GM19351 (cell line): Measurements from ENCODE around the gene CDH13.

Experiments used
- ATAC-seq: cut with Tn5 transposase; IDR thresholded peaks from one replicate; pipeline ENCODE4 v1.9.1; 2021; ENCODE audit warnings: mild to moderate bottlenecking, moderate library complexity; ENCODE audit not compliant: unreplicated experiment

The CDH13 gene

GRCh38 chr16:83137894-83138293 lies 511.1 kb downstream of the CDH13 start:
- ATAC-seq, result no peak

- ATAC-seq, result no peak
Measured at GRCh38 chr16:83138512-83138911, 511.7 kb downstream of the CDH13 start.

- no peak for ATAC-seq
Measured at GRCh38 chr16:83138976-83139690, 512.4 kb downstream of the CDH13 start.

DNA sequence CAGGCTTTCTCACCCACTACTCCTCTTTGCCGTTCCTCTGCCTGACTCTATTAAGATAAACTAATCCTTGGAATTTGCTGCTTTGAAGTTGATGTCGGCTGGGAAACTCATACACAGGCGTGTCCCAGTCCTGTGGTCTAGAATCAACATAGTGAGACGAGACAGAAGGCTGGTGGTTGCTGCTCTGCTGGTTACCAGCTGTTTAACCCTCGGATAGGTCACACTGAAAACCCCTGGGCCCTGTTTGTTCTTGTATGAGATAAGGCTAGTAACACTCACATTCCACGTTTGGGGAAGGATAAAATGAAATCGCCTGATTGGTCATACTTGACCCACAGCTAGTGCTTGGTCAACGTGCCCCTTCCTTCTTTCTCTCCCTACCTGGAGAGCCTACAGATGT lies 517.0 kb downstream of the CDH13 start:
- ATAC-seq, result no peak

DNA sequence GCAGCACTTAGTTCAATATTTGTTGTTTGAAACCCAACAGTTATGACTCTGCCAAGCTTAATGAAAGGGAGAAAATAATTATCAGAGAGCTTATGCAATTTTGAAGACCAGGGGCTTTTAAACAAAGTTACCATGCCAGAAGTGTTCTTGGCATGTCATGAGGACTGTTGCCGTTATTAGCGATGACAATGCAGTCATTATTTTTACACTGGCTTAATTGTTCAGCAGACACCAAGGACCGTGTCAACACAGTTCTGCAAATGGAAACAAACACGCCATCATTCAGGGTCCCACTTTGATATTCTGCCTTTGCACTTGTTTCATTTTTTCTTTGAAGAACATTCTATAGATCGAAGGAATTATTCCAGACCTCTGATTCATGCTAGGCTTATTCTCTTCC lies 518.5 kb downstream of the CDH13 start:
- ATAC-seq, result no peak

DNA sequence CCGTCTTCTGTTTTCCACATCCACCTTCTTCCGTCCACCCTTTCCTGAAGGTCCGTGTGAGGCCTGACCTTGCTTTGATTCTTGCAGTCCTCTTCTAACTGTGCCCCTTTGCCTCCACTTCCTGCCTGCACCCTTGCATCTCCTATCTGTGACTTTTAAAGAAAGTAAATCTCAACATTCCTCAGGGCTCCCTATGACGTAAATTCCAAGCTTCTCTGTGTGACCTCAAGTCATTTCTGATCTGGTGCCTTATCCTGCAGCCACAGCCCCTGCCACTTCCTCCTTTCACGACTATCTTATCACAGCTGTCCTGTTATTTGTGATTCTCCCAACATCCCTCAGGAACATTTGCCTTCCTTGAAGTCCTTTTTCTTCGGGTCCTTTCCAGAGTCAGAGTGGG lies 520.5 kb downstream of the CDH13 start:
- no peak for ATAC-seq

GRCh38 chr16:83158320-83158957 lies 531.7 kb downstream of the CDH13 start:
- ATAC-seq, result no peak

DNA sequence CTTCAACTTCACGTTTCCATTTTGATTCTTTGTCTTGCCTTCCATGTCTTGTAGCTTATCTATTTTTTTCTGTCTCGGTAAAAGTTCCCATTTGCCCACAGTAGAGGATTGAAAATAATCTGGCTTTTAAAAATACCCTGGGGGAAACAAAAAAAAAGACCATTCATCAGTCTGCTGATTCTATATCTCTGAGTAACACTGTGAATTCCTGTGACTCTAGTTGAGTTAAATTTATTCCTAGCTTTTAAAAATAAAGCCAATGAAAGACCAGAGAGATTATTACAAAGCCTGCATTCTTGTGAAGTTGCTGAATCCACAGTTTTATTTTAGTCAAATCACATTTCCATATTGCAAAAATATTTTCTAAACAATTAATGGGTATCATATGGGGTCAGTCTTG lies 532.3 kb downstream of the CDH13 start:
- ATAC-seq, result no peak

- no peak for ATAC-seq
Measured at GRCh38 chr16:83160287-83161020, 533.7 kb downstream of the CDH13 start.

GRCh38 chr16:83162791-83163190 lies 536.0 kb downstream of the CDH13 start:
- no peak for ATAC-seq

DNA sequence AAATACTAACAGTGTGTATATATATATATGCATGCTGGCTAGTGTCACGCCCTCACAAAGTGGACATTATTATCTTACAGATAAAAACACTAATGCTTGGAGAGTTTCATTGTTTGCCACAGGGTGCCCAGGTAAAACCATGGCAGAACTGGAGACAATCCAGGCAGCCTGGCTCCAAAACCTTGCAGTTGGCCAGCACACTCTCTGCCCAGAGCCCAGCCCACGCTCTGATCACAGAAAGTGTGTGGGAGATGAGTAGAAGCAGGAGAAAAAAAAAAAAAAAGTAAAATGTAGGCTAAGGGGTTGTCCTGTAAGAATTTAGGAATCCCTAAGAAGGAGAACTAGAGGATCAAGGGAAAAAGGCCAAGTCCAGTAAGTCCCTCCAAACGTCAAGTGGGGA lies 538.0 kb downstream of the CDH13 start:
- ATAC-seq, result no peak

- no peak for ATAC-seq
Measured at GRCh38 chr16:83171396-83171795, 544.6 kb downstream of the CDH13 start.

DNA sequence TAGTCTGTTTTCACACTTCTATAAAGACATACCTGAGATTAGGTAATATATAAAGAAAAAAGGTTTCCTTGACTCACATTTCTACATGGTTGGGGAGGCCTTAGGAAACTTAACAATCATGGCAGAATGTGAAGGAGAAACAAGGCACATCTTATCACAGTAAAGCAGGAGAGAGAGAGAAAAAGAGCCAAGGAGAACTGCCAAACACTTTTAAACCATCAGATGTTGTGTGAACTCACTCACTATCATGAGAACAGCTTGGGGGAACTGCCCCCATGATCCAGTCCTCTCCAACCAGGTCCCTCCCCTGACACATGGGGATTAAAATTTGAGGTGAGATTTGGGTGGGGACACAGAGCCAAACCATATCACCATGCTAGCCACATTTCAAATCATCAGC lies 547.9 kb downstream of the CDH13 start:
- ATAC-seq, result no peak

- no peak for ATAC-seq
Measured at GRCh38 chr16:83176802-83177201, 550.0 kb downstream of the CDH13 start.

- ATAC-seq, result no peak
Measured at GRCh38 chr16:83185902-83186301, 559.1 kb downstream of the CDH13 start.

- no peak for ATAC-seq
Measured at GRCh38 chr16:83187405-83187804, 560.6 kb downstream of the CDH13 start.

DNA sequence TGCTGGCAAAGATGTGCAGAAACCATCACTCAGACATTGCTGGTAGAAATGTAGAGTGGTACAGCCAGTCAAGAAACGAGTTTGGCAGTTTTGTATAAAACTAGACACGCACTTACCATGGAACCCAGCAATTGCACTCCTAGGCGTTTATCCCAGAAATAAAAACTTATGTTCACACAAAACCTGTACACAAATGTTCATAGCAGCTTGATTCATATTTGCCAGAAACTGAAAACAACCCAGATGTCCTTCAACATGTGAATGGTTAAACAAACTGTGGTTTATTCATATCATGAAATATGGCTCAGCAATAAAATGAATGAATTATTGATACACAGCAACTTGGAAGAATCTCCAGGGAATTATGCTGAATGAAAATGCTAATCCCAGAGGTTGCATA lies 570.0 kb downstream of the CDH13 start:
- no peak for ATAC-seq

GRCh38 chr16:83197450-83197849 lies 570.7 kb downstream of the CDH13 start:
- no peak for ATAC-seq

DNA sequence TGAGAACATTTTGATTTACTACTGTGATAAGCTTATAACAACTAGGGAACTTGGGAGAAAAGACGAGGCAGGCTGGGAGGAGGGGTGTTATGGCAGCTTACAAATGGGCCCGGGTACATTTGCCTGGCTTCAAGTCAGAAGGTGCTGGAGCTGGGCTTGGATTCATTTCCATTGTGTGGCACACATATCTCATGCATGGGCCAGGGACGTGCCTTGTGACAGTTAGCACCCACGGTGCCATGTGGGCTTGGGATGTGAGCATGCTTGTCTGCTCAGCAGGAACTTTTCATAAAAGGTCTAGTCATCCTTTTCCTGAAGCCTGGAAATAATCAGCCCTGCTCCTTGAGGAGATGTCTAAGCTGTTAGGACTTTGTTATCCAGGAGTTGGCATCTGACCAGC lies 572.2 kb downstream of the CDH13 start:
- ATAC-seq, result no peak

DNA sequence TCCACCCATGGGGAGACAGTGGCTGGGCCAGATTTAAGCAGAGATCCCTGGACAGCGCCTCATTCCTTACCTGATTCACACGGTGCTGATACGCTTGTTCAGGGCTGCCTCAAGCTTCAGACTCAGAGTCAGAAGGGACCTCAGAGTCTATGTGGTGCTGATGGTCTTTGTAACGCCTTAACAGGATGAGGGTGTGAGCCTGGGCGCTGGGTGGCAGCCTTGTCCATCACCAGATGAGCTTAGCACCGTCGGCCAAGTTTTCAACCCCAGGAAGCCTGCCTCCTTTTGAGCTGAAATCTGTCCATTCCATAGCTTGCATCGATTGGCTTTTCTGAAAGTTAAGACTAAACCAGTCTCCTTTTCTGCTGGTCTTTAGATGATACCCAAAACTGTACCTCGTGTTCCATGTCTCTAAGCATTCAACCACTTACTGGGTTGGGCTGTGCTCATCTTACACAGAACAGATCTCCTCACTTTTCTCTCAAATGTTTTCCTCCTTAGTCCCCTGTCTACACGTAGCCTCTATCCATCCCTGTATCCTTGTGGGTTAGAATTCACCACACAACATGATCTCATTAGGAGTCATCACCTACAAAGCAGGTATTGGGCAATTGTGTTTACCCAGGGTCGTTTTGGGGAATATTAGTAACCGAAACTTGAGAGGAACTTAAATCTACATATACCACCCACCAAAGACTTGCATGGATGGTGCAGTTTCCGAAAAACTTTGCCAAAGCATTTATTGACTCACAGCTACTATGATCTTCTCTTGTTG lies 573.4 kb downstream of the CDH13 start:
- no peak for ATAC-seq

DNA sequence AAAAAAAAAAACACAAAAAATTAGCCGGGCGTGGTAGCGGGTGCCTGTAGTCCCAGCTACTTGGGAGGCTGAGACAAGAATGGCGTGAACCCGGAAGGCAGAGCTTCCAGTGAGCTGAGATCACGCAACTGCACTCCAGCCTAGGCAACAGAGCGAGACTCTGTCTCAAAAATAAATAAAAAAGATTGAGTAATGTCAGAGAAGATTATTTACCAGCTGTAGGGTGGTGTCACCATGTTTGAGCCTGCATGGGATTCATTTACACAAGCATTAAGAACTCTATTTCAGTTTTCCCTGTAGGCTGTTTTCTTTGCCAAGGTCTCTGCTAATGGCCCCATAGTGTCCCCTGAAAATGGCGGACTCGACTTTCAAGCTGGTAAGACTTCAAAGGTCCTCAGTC lies 575.0 kb downstream of the CDH13 start:
- no peak for ATAC-seq
